ENCODE results near the gene ADAMTSL1. TPM values are rescaled to one million over a fixed set of nuclear protein-coding genes. Genes with fewer than 3 reads are reported as not detected.

Gene ADAMTSL1
- total and polyA plus RNA-seq, 9 of the 15 experiments (the other 6 are each of a cell fraction or from before 2014, with no cell fraction given), result 0.01 TPM; not detected in 8

DNA sequence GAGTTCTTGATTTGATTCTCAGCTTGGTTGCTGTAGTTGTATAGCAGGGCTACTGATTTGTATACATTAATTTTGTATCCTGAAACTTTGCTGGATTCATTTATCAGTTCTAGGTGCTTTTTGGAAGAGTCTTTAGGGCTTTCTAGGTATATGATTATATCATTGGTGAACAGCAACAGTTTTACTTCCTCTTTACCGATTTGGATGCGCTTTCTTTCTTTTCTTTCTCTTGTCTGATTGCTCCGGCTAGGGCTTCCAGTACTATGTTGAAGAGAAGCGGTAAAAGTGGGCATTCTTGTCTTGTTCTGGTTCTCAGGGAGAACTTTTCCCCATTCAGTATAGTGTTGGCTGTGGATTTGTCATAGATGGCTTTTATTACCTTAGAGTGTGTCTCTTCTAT, 400.1 kb downstream of the ADAMTSL1 start:
- Histone ChIP-seq H3K4me1 (replicated peaks in 1 of 2; ENCODE audit: control insufficient read depth in 2 of 2, insufficient read depth in 2 of 2, low read length in 2 of 2) (no peaks in the 10 kb centered on the region), H3K79me2 (ENCODE audit: control insufficient read depth, insufficient read depth, low read length) (no peaks in the 10 kb centered on the region), H4K20me1 (replicated peaks; ENCODE audit: control insufficient read depth, insufficient read depth, low read length) (no peaks in the 10 kb centered on the region), H3K9me3 (replicated peaks; ENCODE audit: control insufficient read depth, insufficient read depth, low read depth, low read length) (no peaks in the 10 kb centered on the region), H3K4me3 (no peak overlapping the region), H3K27me3 (ENCODE audit: control insufficient read depth in 2 of 2, insufficient read depth in 2 of 2, low read length in 2 of 2) (no peaks in the 10 kb centered on the region), H3K36me3 (ENCODE audit: control insufficient read depth, insufficient read depth, low read length) (no peaks in the 10 kb centered on the region), H2AFZ (ENCODE audit: low read depth, low read length) (no peak overlapping the region), H3K9ac (ENCODE audit: insufficient read depth in 1 of 2, low read depth in 2 of 2, low read length in 2 of 2) (no peak overlapping the region), H3K27ac (ENCODE audit: extremely low read depth, low read depth, low read length) (no peak overlapping the region), H3K4me2 (ENCODE audit: insufficient read depth, low read length) (no peak overlapping the region), H3K9me1 (ENCODE audit: control insufficient read depth, insufficient read depth, low read length) (no peaks in the 10 kb centered on the region)
- BruUV-seq (replicated peaks), result no TSS peak
- intact Hi-C loops (cut with micrococcal nuclease), result no loop called here
- ATAC-seq (no peak), FAIRE-seq (no peak), DNase-seq (ENCODE audit: extremely low read depth in 1 of 4, low spot score in 3 of 4) (no peak)
- POLR2A ChIA-PET, result no interaction called here
- WGBS (ENCODE audit: insufficient coverage, low coverage, missing lambda C conversion rate), result 0% methylated on average over 3 of the region's 4 CpGs
- in situ Hi-C loops (cut with MboI), result no loop called here
- CTCF ChIA-PET (ENCODE audit: low intra/inter-chr PET ratio), result no interaction called here
- TF ChIP-seq FOXK1 (CRISPR knock-in tag; IDR thresholded peaks at IDR 0.05; ENCODE audit: borderline replicate concordance) (no peak), NR4A1 (CRISPR knock-in tag; IDR thresholded peaks at IDR 0.05) (no peak), NR4A1 (tag; IDR thresholded peaks at IDR 0.05) (no peak), HDGF (IDR thresholded peaks at IDR 0.05) (no peak), ELF2 (CRISPR knock-in tag; IDR thresholded peaks at IDR 0.05) (no peak), HEY1 (CRISPR knock-in tag; IDR thresholded peaks at IDR 0.05; ENCODE audit: borderline replicate concordance) (no peak), BACH1 (tag; IDR thresholded peaks at IDR 0.05) (no peak), NR2C1 (IDR thresholded peaks at IDR 0.05) (no peak), NR2C1 (tag; IDR thresholded peaks at IDR 0.05) (no peak)
- TF ChIP-seq, protein P1, sequence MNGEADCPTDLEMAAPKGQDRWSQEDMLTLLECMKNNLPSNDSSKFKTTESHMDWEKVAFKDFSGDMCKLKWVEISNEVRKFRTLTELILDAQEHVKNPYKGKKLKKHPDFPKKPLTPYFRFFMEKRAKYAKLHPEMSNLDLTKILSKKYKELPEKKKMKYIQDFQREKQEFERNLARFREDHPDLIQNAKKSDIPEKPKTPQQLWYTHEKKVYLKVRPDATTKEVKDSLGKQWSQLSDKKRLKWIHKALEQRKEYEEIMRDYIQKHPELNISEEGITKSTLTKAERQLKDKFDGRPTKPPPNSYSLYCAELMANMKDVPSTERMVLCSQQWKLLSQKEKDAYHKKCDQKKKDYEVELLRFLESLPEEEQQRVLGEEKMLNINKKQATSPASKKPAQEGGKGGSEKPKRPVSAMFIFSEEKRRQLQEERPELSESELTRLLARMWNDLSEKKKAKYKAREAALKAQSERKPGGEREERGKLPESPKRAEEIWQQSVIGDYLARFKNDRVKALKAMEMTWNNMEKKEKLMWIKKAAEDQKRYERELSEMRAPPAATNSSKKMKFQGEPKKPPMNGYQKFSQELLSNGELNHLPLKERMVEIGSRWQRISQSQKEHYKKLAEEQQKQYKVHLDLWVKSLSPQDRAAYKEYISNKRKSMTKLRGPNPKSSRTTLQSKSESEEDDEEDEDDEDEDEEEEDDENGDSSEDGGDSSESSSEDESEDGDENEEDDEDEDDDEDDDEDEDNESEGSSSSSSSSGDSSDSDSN (IDR thresholded peaks at IDR 0.05; ENCODE audit: borderline replicate concordance in 1 of 2, low read depth in 2 of 2, low read length in 2 of 2), result no peak
- TF ChIP-seq, protein P2, sequence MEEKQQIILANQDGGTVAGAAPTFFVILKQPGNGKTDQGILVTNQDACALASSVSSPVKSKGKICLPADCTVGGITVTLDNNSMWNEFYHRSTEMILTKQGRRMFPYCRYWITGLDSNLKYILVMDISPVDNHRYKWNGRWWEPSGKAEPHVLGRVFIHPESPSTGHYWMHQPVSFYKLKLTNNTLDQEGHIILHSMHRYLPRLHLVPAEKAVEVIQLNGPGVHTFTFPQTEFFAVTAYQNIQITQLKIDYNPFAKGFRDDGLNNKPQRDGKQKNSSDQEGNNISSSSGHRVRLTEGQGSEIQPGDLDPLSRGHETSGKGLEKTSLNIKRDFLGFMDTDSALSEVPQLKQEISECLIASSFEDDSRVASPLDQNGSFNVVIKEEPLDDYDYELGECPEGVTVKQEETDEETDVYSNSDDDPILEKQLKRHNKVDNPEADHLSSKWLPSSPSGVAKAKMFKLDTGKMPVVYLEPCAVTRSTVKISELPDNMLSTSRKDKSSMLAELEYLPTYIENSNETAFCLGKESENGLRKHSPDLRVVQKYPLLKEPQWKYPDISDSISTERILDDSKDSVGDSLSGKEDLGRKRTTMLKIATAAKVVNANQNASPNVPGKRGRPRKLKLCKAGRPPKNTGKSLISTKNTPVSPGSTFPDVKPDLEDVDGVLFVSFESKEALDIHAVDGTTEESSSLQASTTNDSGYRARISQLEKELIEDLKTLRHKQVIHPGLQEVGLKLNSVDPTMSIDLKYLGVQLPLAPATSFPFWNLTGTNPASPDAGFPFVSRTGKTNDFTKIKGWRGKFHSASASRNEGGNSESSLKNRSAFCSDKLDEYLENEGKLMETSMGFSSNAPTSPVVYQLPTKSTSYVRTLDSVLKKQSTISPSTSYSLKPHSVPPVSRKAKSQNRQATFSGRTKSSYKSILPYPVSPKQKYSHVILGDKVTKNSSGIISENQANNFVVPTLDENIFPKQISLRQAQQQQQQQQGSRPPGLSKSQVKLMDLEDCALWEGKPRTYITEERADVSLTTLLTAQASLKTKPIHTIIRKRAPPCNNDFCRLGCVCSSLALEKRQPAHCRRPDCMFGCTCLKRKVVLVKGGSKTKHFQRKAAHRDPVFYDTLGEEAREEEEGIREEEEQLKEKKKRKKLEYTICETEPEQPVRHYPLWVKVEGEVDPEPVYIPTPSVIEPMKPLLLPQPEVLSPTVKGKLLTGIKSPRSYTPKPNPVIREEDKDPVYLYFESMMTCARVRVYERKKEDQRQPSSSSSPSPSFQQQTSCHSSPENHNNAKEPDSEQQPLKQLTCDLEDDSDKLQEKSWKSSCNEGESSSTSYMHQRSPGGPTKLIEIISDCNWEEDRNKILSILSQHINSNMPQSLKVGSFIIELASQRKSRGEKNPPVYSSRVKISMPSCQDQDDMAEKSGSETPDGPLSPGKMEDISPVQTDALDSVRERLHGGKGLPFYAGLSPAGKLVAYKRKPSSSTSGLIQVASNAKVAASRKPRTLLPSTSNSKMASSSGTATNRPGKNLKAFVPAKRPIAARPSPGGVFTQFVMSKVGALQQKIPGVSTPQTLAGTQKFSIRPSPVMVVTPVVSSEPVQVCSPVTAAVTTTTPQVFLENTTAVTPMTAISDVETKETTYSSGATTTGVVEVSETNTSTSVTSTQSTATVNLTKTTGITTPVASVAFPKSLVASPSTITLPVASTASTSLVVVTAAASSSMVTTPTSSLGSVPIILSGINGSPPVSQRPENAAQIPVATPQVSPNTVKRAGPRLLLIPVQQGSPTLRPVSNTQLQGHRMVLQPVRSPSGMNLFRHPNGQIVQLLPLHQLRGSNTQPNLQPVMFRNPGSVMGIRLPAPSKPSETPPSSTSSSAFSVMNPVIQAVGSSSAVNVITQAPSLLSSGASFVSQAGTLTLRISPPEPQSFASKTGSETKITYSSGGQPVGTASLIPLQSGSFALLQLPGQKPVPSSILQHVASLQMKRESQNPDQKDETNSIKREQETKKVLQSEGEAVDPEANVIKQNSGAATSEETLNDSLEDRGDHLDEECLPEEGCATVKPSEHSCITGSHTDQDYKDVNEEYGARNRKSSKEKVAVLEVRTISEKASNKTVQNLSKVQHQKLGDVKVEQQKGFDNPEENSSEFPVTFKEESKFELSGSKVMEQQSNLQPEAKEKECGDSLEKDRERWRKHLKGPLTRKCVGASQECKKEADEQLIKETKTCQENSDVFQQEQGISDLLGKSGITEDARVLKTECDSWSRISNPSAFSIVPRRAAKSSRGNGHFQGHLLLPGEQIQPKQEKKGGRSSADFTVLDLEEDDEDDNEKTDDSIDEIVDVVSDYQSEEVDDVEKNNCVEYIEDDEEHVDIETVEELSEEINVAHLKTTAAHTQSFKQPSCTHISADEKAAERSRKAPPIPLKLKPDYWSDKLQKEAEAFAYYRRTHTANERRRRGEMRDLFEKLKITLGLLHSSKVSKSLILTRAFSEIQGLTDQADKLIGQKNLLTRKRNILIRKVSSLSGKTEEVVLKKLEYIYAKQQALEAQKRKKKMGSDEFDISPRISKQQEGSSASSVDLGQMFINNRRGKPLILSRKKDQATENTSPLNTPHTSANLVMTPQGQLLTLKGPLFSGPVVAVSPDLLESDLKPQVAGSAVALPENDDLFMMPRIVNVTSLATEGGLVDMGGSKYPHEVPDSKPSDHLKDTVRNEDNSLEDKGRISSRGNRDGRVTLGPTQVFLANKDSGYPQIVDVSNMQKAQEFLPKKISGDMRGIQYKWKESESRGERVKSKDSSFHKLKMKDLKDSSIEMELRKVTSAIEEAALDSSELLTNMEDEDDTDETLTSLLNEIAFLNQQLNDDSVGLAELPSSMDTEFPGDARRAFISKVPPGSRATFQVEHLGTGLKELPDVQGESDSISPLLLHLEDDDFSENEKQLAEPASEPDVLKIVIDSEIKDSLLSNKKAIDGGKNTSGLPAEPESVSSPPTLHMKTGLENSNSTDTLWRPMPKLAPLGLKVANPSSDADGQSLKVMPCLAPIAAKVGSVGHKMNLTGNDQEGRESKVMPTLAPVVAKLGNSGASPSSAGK (IDR thresholded peaks at IDR 0.05), result no peak

All from K562 (cell line).